H1 (cell line): Measurements from ENCODE around the gene TARP.

Source experiments
- CBX8 ChIP-seq: fragments of 300-800, 300-1000 bp; sonication (generic); IDR thresholded peaks from 2 replicates; pipeline ENCODE4 v1.7.1; 2016; ENCODE audit warnings: low read depth, low read length, borderline replicate concordance
- CHD2 ChIP-seq: IDR thresholded peaks from 2 replicates; pipeline ENCODE4 v1.6.1; 2012; ENCODE audit warnings: low read length, improper control_type of control experiment
- CTCF ChIP-seq, 3 experiments: IDR thresholded peaks; 1 replicate in 2 of 3; 2 replicates in 1 of 3; pipeline versions ENCODE4 v1.5.1 to v1.6.1; 2011; ENCODE audit warnings: low read length in 3 of 3, mild to moderate bottlenecking in 3 of 3, inconsistent platforms in 2 of 3, low read depth in 1 of 3, moderate library complexity in 1 of 3; ENCODE audit not compliant: insufficient read depth in 1 of 3; ENCODE audit errors: control extremely low read depth in 1 of 3
- EZH2 ChIP-seq: fragments of 200-600 bp; sonication (generic); IDR thresholded peaks from 2 replicates; pipeline ENCODE4 v1.7.1; 2012; ENCODE audit warnings: low read depth, mild to moderate bottlenecking, moderate library complexity, low read length, inconsistent platforms; ENCODE audit not compliant: severe bottlenecking
- POLR2A ChIP-seq, 2 experiments: IDR thresholded peaks; 1 replicate in 1 of 2; 2 replicates in 1 of 2; pipeline ENCODE4 v1.6.1; 2011; ENCODE audit warnings: low read depth in 2 of 2, low read length in 2 of 2, mild to moderate bottlenecking in 2 of 2; ENCODE audit errors: control extremely low read depth in 1 of 2
- SP2 ChIP-seq: IDR thresholded peaks from 2 replicates; pipeline ENCODE4 v1.6.1; 2012; ENCODE audit warnings: mild to moderate bottlenecking, low read length, inconsistent platforms
- TAF1 ChIP-seq: IDR thresholded peaks from 2 replicates; pipeline ENCODE4 v1.6.1; 2011; ENCODE audit warnings: mild to moderate bottlenecking, low read depth, low read length
- TAF7 ChIP-seq: optimal IDR thresholded peaks from 2 replicates; pipeline ENCODE3; 2011; ENCODE audit warnings: low read depth, mild to moderate bottlenecking, inconsistent platforms, low read length, moderate library complexity, borderline replicate concordance
- USF2 ChIP-seq: IDR thresholded peaks from 2 replicates; pipeline ENCODE4 v1.6.1; 2011; ENCODE audit warnings: low read length, improper control_type of control experiment

DNA sequence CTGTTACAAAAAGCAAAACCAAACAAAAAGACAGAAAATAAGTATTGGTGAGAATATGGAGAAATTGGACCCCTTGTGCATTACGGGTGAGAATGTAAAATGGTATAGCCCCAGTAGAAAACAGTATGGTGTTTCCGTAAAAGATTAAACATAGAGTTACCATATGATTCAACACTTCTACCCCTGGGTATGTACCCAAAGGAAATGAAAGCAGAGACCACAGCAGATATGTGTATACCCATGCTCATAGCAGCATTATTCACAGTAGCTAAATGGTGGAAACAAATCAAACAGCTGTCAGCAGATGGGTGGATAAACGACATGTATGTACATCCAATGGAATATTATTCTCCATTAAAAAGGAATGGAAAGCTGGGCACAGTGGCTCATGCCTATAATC is 53.0 kb downstream of the TARP start:
- TF ChIP-seq TAF1 (no peak), TAF7 (no peak), EZH2 (no peak), CTCF (IDR thresholded peaks at IDR 0.05; ENCODE audit: control extremely low read depth in 1 of 3, insufficient read depth in 1 of 3, low read depth in 1 of 3, low read length in 3 of 3) (no peak), CHD2 (no peak), USF2 (no peak), SP2 (no peak), POLR2A (IDR thresholded peaks at IDR 0.05; ENCODE audit: control extremely low read depth in 1 of 2, low read depth in 2 of 2, low read length in 2 of 2) (no peak), CBX8 (no peak)
